Endometrium (tissue), 2 donors: ENCODE data around the gene TSC2.

Experiments
- FAIRE-seq: peaks from 2 replicates; lab custom pipeline; 2012; peaks lifted over from hg19 to GRCh38; lab: Jason Lieb, UNC
- donor health status: control.
- donor health status: control.

The TSC2 gene

DNA sequence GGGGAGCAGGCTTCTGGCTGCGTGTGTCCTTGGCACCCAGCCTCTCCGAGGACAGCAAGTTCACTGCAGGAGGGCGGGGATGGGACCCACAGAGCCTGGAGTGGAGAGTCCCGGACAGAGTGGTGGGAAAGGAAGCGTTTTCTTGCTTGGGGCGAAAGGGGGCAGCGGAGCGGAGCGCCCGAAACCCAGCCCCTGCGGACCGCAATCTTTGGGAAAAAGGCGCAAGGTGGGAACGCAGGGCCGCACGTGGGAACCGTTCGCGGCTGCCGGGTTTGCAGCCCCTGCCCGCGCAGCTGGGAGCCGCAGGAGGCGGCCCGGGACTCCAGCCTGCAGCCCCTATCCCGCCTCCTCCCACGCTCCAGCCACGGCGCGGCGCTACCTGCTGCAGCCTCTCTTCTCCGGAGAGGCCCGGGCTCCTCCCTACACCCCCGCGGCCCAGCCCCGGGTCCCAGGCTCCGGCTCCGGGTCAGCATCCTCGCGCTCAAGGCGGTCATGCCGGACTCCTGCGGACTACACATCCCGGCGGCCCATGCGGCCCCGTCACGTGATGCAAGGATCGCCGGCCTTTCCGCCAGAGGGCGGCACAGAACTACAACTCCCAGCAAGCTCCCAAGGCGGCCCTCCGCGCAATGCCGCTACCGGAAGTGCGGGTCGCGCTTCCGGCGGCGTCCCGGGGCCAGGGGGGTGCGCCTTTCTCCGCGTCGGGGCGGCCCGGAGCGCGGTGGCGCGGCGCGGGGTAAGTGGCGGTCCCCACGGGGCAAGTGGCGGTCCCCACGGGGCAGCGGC lies at the start of gene TSC2, which contains the start of gene NTHL1:
Gene TSC2, plus strand, starts transcription at position 656 of the 786 bp plus-strand sequence. CDS start 631 bp downstream, outside the sequence.
Gene NTHL1, minus strand, starts transcription at position 505 of the 786 bp plus-strand sequence. Its CDS starts 11 bp downstream, at position 494.
- no peak for FAIRE-seq

DNA sequence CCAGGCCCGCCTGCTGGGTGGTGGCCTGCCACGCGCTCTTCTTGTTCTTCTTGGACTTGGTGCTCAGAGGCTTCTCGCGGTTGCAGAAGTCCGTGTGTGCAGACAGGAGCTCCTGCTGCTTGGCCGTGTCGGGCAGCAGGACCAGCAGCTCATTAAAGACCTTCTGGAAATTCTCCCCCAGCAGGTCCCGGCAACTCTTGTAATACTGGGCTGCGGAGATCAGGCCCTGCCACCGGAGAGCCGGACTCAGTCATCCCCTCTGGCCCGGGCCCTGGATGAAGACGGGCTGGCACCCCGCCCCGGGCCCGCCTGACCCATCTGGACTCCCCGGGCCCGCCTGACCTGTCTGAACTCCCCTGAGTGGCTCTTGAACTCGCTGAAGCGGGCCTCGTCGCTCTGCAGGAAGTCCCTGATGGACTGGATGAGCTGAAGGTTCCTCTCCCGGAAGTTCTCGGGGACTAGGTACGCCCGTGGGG lies 49.4 kb upstream of the TSC2 start:
- FAIRE-seq, result no peak

DNA sequence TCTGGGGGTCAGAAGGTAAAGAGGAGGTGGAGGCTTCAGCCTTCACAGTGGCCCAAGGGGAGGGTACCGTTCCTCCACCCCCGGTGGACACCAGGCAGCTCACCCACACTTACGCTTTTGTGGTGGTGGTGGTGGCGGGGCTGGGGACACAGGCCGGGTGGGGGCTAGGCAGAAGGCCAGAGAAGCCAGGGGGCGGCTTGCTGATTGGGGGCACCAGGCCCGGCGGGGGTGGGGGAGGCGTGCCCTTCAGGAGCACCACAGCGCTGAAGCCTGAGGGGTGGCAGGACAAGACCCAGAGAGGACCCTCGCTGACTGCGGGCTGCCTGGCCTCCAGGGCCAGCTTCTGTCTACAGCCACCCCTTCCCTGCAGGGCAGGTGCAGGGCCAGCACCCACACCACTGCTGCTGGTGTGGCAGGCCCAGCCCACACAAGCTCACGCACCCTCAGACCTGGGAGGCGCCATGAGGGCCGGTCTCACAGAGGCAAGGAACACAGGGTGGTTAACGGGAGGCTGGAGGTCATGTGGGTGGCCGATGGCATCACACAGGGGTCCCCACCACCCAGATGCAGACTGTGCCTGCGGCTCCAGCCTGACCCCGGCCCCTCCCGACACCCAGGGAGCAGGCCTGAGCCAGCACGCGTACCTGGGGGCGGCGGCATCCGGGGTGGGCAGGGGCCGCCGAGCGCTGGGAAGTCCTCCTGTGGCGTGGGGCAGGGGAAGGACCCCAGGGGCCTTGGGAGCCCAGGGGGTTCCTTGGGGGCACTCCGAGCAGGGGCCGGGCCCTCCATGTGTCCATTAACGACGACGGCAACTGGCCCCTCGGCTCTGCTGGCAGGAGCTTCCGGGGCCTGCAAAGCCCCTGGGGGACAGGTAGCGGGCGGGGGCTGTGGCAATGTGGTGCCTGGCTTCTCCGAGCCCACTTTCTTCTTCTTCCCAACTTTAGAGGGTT lies 48.7 kb upstream of the TSC2 start:
- no peak for FAIRE-seq

DNA sequence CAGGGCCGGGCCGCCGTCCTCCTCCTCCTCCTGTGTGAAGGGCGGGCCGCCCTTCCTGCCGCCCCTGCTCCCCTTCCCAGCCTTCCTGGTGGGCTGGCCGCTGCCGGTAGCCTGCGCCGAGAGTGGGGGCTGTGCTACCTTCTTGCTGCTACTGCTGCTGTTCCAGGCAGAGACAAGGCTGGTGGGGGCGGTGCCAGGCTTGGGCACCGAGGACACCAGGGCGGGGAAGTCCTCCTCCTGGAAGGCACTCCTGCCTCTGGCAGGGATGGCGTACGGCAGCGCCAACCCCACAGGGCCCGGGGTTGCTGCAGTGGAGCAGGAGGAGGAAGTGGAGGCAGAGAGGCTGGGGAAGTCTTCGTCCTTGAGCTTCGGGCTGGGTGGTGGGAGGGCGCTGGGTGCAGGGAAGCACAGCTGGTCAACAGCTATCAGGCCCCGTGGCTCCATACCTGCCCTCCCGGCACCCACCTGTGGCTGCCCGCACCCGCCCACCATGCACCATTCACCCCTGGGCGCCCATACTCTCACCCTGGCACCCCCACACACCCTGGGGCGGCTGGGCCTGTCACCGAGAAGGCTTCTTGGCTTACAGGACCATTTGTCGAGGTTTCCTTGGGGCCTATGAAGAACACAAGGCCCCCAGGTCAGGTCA lies 47.8 kb upstream of the TSC2 start:
- FAIRE-seq, result no peak

DNA sequence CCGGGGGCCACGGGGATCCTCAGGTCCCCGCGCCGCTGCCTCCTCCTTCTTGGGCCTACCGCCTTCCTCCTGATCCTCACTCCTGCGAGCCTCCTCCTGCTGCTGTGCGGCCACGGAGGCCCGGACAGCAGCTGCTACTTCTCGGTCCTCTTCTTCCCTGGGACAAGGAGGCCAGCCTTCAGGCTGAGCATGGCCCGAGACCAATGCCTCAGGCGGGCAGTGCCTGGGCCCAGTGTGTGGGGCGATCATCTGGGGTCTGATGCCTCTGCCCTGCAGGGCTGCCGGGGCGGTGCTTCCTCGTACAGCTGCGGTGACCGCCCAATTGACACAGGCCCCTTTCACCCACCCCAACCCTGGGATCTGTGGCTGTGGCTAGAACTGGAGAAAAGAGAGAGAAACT lies 46.8 kb upstream of the TSC2 start:
- no peak for FAIRE-seq

DNA sequence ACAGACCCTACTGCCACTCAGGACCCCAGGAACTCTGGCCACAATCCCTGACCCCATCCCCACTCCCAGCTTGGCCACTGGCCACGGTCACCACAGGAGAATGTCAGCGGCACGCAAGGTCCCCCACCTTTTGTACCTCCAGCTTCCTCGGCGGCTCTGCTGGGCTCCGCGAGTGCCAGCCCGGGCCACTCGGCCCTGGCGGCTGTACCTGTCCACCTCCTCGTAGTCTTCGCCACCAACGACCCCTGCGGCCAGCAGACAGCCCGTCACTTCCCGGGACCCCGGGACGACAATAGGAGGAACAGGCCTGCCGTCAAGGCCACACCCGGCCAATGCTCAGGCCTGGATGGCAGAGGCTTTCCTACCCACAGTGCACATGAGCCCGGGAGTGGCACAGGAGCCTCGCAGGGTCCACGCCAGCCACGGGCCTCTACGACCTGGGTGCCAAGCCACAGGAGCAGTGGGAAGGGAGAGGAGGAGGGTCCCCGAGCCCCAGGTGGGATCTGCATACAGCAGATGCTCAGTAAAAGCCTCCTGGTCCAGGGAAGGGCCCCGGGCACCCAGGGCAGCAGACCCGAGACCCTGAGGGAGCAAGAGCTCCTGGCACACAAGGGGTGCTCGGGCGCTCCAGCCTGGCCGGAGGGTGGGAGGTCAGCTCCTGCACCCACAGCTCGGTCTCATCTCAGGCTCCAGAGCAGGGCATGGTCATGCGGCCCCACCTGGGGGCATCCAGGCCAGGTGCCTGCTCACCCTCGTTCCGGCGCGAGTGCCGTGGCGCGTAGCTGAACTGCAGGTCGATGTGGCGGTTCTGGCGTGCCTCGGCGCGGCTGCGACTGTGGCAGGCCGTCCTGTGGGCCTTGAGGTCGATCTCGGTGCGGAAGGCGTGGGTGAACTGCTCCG lies 46.1 kb upstream of the TSC2 start:
- no peak for FAIRE-seq

DNA sequence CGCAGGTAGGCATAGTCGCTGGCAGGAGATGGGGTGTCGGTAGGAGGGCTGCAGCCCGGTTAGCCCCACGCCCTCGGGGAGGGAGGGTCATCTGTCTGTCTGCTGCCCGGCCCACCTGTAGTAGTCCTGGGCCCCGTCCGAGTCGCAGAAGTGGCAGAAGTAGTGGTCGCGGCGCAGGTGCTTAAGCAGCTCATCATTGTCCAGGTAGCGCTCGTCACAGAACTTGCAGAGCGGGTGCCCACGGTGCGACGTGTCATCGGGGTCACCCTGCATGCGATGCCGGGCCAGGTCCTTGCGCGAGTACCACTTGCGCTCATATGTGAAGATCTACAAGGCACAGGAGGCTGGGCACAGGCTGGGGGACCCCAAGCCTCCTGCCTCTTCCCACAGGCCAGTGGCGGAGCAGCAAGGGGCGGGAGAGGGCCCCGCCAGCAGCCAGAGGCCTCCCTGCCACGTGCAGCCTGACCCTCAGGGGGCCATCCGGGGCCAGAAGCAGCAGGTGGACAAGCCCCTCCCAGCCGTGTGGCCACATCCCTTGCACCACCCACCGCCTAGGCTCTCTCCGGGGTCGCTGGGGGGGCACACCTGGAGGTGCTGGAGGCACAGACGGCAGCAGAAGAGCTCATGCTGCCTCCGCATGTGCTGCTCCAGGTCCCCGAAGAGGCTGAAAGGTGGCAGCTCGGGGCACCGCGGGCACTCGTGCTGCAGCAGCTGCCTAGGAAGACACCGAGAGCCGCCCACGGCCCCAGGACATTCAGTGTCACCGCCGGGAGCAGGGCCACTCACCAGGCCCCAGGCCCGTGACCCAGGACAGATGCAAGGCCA lies 45.2 kb upstream of the TSC2 start:
- no peak for FAIRE-seq

DNA sequence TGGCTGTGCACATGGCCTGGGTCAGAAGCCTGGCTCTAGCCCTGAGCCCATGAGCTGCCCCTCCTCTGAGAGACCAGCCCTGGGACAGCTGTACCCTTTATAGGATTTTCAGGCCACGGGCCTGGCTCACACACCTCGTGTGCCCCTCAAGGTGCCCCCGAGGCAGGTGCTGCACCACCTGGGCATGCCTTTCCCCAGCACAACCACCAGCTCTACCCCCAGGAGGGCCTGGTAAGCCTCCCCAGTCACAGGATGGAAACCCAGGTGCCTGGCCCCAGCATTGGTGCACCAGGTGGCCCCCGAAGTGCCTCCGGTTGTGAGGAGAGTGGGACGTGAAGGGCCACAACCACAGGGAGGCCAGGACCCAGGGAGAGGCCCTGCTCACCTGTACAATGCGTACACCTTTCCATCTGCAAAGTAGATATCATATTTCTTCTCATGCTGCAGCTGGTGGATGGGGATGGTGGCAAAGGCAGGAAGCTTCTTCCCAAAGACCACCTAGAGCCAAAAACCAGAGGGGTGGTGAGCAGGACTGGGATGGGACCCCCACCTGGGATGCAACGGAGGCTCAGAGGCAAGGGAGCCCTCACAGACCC lies 44.5 kb upstream of the TSC2 start:
- no peak for FAIRE-seq

DNA sequence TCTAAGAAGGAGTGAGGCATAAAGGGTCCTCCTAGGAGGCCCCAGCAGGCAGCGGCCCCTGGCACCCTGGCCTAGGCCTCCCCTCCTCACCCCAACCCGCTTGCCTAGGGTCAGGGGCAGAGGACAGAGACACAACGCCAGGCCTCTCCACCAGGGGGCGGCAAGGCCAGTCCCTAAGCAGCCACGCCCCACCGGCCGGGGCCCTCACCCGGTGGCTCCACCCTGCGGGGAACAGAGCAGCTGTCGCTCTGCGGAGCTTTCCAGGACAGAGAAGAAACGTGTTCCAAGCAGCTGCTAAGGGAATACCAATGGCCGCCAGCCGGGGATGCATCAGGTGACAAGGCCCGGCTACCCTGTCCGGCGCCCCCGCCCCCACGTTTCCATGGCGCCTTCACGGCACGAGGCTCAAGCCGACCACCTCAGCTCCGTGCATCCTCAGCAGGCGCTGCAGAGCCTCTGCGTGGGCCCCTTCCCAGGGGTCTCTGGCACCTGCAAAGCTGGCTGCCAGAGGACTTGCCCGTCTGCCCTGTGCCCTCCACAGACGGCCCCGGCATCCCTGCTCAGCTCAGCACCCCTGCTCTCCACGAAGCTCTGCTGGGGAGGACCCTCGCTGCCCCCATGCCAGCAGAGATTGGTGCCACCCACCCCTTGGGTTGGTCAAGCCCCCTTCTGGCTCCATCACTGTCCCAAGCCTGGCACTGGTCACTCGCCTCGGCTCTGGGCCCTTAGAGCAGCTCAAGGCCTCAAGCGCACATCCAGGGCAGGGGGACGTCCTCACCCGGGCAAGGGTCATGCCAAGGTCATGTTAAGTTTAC lies 43.8 kb upstream of the TSC2 start:
- no peak for FAIRE-seq

DNA sequence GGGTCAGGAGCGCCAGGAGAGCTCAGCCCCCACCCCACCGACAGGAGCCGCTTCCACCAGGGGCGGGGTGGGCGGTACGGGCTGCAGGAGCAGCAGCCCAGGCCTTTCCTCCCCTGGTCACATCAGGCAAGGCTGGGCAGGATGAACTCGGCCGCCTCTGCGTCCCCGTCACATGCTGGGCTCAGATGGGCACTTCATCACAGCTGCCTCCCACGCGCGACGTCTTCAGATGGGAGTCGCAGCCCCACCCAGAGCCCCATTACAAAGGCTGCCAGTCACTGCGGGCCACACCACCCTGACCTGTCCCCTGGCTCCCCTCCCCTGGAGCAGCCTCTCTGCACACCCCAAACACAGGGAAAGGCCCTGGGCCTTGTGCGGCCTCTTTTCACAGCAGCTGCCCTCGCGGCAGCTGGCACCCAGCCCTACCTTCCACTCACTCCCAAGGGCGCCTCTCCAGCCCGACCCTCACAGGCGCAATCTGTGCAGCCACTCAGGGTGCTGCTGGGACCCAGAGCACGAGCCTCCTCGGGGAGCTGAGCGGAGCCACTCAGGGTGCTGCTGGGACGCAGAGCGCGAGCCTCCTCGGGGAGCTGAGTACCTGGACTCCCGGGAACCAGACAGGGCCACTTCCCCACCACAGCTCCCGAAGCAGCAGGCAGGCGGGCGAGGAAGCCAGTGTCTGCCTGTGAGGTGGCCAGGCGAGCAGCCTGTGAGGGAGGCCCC lies 42.8 kb upstream of the TSC2 start:
- FAIRE-seq, result no peak

DNA sequence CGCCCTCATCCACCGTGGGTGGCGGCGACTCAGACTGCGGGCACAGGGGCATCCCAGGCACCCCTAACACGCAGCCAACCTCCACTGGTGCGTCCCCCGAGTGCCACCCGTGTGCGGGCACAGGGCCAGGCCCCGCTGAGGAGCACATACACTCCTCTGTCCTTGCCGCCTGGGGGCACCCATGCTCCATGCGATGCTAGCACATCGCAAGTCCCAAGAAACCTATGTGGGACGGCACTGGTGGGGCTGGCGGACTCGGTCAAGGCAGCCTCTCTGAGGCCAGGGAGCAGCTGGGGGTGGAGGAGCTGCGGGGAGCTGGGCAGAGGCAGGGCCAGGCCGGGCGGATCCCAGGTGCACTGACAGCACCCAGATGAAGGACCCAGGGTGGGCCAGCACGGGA lies 42.1 kb upstream of the TSC2 start:
- FAIRE-seq, result no peak

DNA sequence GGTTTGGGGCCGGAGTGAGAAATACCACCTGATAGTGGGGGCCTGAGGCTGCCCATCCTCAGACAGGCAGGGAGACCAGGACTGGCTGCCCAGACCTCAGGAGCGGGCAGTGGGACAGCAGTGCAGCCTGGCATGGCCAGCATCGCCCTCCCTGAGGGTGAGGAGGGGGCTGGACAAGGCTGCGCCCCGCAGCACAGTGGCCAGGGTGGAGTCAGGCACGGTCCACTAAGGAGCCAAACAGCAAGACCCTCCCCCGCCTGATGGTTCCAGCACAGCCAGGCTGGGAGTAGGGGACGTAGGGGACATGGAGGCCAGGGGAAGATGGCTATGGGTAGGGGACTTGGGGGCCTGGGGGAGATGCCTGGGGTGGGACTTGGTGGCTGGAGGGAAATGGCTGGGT lies 41.5 kb upstream of the TSC2 start:
- no peak for FAIRE-seq

DNA sequence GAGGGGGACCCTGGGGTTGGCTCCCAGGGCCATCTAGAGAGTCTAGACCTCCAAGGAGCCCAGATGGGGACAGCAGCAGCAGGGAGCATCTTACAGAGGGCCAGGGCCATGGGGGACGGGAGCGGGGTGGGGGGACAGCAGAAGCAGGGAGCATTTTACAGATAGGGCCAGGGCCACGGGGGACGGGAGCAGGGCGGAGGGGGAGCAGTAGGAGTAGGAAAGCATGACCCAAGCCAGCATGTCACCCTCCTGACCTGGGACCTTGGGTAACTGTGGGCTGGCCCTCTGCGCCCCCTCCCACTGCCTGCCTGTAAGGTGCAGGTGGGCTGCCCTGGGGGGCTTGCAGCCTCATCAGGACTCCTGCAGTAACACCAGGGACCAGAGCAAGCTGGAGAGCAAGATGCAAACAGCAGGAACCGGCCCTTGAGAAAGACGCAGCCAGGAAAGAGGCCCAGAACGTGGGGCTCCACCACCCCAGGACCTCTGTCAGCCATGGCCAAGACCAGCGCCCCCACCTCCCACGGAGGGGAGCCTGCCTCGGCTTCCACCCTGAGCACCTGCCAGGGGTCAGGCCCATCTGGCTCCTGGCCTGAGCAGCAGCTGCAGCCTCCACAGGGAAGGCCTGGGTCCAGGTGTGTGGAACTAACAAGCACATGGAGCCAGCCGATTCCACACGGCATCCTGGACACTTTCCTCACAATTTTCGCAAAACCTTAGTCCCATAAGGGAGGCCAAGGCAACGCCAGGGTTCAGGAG lies 40.5 kb upstream of the TSC2 start:
- FAIRE-seq, result no peak

DNA sequence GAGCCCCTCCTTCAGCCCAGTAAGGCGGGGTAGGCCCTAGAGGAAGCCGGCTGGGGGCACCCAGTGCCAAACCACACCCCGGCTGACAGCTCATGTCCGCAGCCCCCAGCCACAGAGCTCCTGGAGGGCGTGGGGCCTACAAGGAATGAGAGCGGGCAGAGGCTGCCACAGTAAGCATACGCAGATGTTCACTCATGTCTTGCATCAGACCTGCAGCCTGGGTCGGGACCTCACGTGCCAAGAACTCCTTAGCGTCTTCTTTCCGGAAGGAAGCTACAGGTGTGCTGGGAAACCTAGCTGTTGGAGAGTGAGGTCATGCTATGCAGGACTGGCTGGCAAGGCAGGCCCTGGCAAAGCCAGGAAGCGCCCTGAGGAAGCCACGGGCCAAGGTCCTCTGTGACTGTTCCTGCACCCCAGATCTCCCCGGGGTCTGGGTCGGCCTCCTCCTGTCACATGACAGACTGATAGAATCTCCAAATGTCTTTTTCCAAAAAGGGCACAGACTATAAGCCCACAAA lies 39.7 kb upstream of the TSC2 start:
- FAIRE-seq, result no peak

DNA sequence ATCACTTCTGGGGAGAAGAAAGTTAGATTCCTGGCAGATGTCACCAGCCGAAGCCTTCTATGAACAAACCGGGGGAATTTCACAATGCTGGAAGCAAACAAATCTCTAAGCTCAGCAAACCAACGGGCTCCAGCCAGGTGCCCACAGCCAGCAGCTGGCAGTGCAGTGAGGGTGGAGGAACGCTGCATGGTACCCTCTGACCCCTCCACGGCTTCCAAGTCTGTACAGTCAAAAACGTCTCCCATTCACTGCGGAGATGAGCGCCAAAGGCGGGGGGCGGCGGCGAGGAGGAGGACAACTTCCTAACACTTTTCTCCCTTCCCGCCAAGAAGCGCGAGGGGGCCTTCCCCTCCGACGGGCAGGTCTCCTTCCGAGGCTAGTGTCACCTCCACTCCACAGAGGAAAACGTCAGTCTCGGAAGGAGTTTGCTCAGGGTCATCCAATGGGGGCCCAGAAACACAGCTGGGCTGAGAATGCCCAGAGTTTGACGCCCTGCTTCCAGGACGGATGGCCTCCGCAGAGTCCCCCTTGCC lies 39.1 kb upstream of the TSC2 start:
- FAIRE-seq, result no peak

DNA sequence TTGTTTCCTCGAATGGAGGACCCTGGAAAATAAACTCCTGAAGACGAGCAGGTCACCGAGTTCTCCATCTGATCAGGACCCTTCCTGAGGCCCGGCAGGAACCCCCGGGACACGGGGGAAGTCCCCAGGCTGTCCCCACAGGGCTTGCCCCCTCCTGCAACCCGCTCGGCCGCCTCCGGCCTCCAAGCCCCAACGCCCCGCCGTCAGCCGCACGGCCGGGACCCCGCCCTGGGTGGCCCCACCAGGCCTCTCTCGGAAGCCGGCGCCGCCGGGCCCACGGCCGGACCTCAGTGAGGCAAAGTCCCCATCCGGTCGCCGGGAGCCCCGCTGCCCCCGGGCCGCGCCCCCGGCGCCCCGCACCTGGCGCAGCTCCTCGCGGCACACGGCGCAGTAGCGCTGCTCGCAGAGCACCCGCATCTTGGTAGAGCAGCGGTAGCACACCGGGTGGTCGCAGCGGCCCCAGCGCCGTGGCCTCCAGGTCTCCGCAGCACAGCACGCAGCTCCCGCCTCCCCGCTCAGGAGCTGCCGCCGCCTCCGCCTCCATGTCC lies 38.5 kb upstream of the TSC2 start:
- FAIRE-seq, result no peak
